PC-9 (cell line): Measurements from ENCODE around the gene GOLIM4. TPM values are rescaled to one million over a fixed set of nuclear protein-coding genes. Genes with fewer than 3 reads are reported as not detected.

Experiments
- BruUV-seq: library from RNA; stranded (reverse); fragments of 400-500 nt; replicated peaks from 2 replicates; lab custom pipeline; 2021; lab: Mats Ljungman, UMichigan
- CTCF ChIA-PET: fragments of 300-600 bp; sonication (Branson Sonifier 250); formaldehyde crosslinking; loops from one replicate; lab custom pipeline; 2022; ENCODE audit warnings: antibody characterized with exemption; lab: Charles Lee
- POLR2A ChIA-PET: fragments of 300-600 bp; sonication (Branson Sonifier 250); formaldehyde crosslinking; loops from one replicate; lab custom pipeline; 2022; ENCODE audit warnings: antibody characterized with exemption; ENCODE audit not compliant: unreplicated experiment; lab: Charles Lee
- DNase-seq, 2 experiments: peaks; one replicate each; pipeline versions ENCODE4 v3.0.0 to v3.0.0-alpha.2; 2015 to 2022; ENCODE audit warnings: mixed read lengths in 1 of 2
- H2AFZ ChIP-seq: fragments of 200-600 bp; sonication (generic); 2 replicates; pipeline ENCODE4 v1.8.1; 2017; ENCODE audit warnings: antibody characterized with exemption
- H3F3A ChIP-seq: fragments of 200-600 bp; sonication (generic); 2 replicates; pipeline ENCODE4 v1.8.1; 2017; ENCODE audit warnings: antibody characterized with exemption, mild to moderate bottlenecking, low read depth; ENCODE audit not compliant: insufficient read depth
- H3K27ac ChIP-seq: fragments of 200-600 bp; sonication (generic); 2 replicates; pipeline ENCODE4 v1.6.1; 2016; ENCODE audit warnings: mixed run types
- H3K27me3 ChIP-seq: fragments of 200-600 bp; sonication (generic); 2 replicates; pipeline ENCODE4 v1.6.1; 2016; ENCODE audit warnings: low read depth, mixed run types; ENCODE audit not compliant: insufficient read depth
- H3K36me3 ChIP-seq: fragments of 200-600 bp; sonication (generic); 2 replicates; pipeline ENCODE4 v1.6.1; 2016; ENCODE audit warnings: low read depth, mixed run types
- H3K4me1 ChIP-seq: fragments of 200-600 bp; sonication (generic); replicated peaks from 2 replicates; pipeline ENCODE4 v1.6.1; 2016; ENCODE audit warnings: mixed run types; ENCODE audit not compliant: insufficient read depth
- H3K4me2 ChIP-seq: fragments of 200-600 bp; sonication (generic); 2 replicates; pipeline ENCODE4 v1.6.1; 2017; ENCODE audit warnings: mixed run types
- H3K4me3 ChIP-seq: fragments of 200-600 bp; sonication (generic); 2 replicates; pipeline ENCODE4 v1.6.1; 2016; ENCODE audit warnings: mixed run types
- H3K79me2 ChIP-seq: fragments of 200-600 bp; sonication (generic); 2 replicates; pipeline ENCODE4 v1.6.1; 2017; ENCODE audit warnings: low read depth, mixed run types
- H3K9me2 ChIP-seq: fragments of 200-600 bp; sonication (generic); 2 replicates; pipeline ENCODE4 v1.8.1; 2017; ENCODE audit warnings: mild to moderate bottlenecking; ENCODE audit not compliant: insufficient read depth
- H3K9me3 ChIP-seq: fragments of 200-600 bp; sonication (generic); 2 replicates; pipeline ENCODE4 v1.8.1; 2016; ENCODE audit warnings: low read depth; ENCODE audit not compliant: insufficient read depth
- H4K20me1 ChIP-seq: fragments of 200-600 bp; sonication (generic); 2 replicates; pipeline ENCODE4 v1.8.1; 2017; ENCODE audit not compliant: insufficient read depth
- CTCF ChIP-seq: fragments of 200-600 bp; sonication (generic); conservative IDR thresholded peaks from 2 replicates; pipeline ENCODE4 v1.6.1; 2017; ENCODE audit warnings: mixed run types, antibody characterized with exemption, mild to moderate bottlenecking, moderate library complexity
- EZH2 ChIP-seq: fragments of 200-600 bp; sonication (generic); IDR thresholded peaks from 2 replicates; pipeline ENCODE4 v1.8.0; 2017; ENCODE audit warnings: antibody characterized with exemption, low read depth
- intact Hi-C: fragments of 100-400 bp; cut with micrococcal nuclease; formaldehyde crosslinking; loops from one replicate; pipeline ENCODE4 v1.10.0; 2022; ENCODE audit not compliant: unreplicated experiment
- total RNA-seq: library from RNA; stranded (reverse); gene quantifications from 2 replicates; pipeline ENCODE4 v1.2.3, GENCODE V29; 2021

Gene GOLIM4
- total RNA-seq, 1 experiment from 2014 or later, result 17.5 TPM

GRCh38 chr3:168112894-168113293 is 17.2 kb upstream of the GOLIM4 start:
- Histone ChIP-seq H3K27ac (no peak overlapping the region), H3K9me3 (no peaks in the 10 kb centered on the region), H2AFZ (no peak overlapping the region), H3K4me1 (no peaks in the 10 kb centered on the region; the same call in 1 of the 2 replicates), H3K79me2 (no peaks in the 10 kb centered on the region), H3K4me2 (no peak overlapping the region), H4K20me1 (no peaks in the 10 kb centered on the region), H3F3A (no peaks in the 10 kb centered on the region), H3K36me3 (no peaks in the 10 kb centered on the region), H3K4me3 (no peak overlapping the region), H3K9me2 (0 out of 2 replicates have a peak, but pooled peaks cover 5% of the 10 kb centered on the region), H3K27me3 (no peaks in the 10 kb centered on the region)
- no TSS peak for BruUV-seq
- DNase-seq, result no peak
- intact Hi-C loops, result no loop called here
- no peak for TF ChIP-seq CTCF
- no peak for TF ChIP-seq EZH2
- ChIA-PET CTCF (no interaction called here), POLR2A (no interaction called here)

- TF ChIP-seq CTCF (no peak), EZH2 (no peak)
- Histone ChIP-seq H3K36me3 (no peaks in the 10 kb centered on the region), H3K4me2 (no peak overlapping the region), H3K9me3 (no peaks in the 10 kb centered on the region), H3K4me3 (no peak overlapping the region), H3K27me3 (no peaks in the 10 kb centered on the region), H3K9me2 (no peaks in the 10 kb centered on the region), H3F3A (no peaks in the 10 kb centered on the region), H2AFZ (no peak overlapping the region), H4K20me1 (no peaks in the 10 kb centered on the region), H3K79me2 (no peaks in the 10 kb centered on the region), H3K4me1 (no peaks in the 10 kb centered on the region), H3K27ac (no peak overlapping the region)
- ChIA-PET CTCF (no interaction called here), POLR2A (interaction anchor here (0.6 kb wide), 1 partner anchor 944 kb away, joined by 3 read pairs; no protein-coding TSS in a partner anchor)
- intact Hi-C loops, result no loop called here
- BruUV-seq, result no TSS peak
- no peak for DNase-seq
Observed at GRCh38 chr3:168104361-168104760, 8.6 kb upstream of the GOLIM4 start.

GRCh38 chr3:168102735-168103410 is 7.1 kb upstream of the GOLIM4 start:
- H3K27me3 ChIP-seq, result no peaks in the 10 kb centered on the region
- no peaks in the 10 kb centered on the region for H3K79me2 ChIP-seq
- H3K9me2 ChIP-seq, result no peaks in the 10 kb centered on the region
- intact Hi-C loops, result no loop called here
- BruUV-seq, result no TSS peak
- no peak for DNase-seq
- CTCF ChIA-PET, result no interaction called here
- H3K4me2 ChIP-seq, result no peak overlapping the region
- H3K4me1 ChIP-seq, result no peaks in the 10 kb centered on the region
- no peak overlapping the region for H3K27ac ChIP-seq
- H3K4me3 ChIP-seq, result no peak overlapping the region
- POLR2A ChIA-PET, result no interaction called here
- H3F3A ChIP-seq, result no peaks in the 10 kb centered on the region
- H2AFZ ChIP-seq, result no peak overlapping the region
- H3K9me3 ChIP-seq, result no peaks in the 10 kb centered on the region
- no peak for TF ChIP-seq CTCF
- H3K36me3 ChIP-seq, result no peaks in the 10 kb centered on the region
- no peaks in the 10 kb centered on the region for H4K20me1 ChIP-seq
